ENCODE data around the gene CSNK1G1.
"Not testable (repeated sequence)": the region's sequence is repeated elsewhere in the genome, so short reads cannot be mapped to it uniquely, and the experiment has no call there.

CSNK1G1 gene

GRCh38 chr15:64355944-64356709 is at the start of gene CSNK1G1:
Gene CSNK1G1, minus strand, starts transcription at chr15:64356173. Its CDS starts 55,674 bp downstream, at chr15:64300499.
- DNase-seq (ENCODE audit: low read depth) = peak; percentile 98

GRCh38 chr15:64400583-64400982 is 44.6 kb upstream of the CSNK1G1 start:
- DNase-seq (ENCODE audit: low read depth) = no peak

GRCh38 chr15:64398575-64398974 is 42.6 kb upstream of the CSNK1G1 start:
- DNase-seq (ENCODE audit: low read depth) = no peak

DNA sequence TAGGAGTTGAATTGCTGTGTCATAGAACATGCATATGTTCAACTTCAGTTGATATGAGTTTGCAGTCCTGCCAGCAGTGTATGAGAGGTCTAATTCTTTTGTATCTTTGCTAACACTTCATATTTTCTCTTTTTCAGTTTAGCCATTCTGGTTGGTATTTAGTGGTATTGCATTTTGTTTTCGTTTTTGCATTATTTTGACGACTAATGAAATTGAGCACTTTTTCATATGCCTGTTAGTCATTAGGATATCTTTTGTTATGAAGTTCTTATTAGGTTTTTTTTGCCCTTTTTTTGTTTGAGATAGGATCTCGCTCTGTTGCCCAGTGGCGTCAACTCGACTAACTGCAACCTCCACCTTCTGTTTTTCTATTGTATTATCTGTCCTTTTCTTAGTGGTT is 40.8 kb upstream of the CSNK1G1 start:
- no peak for DNase-seq (ENCODE audit: low read depth)

DNA sequence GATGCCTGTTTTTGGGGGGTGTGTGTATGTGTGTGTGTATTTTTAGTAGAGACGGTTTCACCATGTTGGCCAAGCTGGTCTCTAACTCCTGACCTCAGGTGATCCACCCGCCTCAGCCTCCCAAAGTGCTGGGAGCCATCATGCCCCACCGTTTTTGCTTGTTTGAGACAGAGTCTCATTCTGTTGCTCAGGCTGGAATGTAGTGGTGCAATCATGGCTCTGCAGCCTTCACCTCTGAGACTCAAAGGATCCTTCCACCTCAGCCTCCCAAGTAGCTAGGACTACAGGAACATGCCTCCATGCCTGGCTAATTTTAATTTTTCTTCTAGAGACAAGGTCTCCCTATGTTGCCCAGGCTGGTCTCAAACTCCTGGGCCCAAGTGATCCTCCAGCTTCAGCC is 36.5 kb upstream of the CSNK1G1 start:
- DNase-seq (ENCODE audit: low read depth) = not testable (repeated sequence)

DNA sequence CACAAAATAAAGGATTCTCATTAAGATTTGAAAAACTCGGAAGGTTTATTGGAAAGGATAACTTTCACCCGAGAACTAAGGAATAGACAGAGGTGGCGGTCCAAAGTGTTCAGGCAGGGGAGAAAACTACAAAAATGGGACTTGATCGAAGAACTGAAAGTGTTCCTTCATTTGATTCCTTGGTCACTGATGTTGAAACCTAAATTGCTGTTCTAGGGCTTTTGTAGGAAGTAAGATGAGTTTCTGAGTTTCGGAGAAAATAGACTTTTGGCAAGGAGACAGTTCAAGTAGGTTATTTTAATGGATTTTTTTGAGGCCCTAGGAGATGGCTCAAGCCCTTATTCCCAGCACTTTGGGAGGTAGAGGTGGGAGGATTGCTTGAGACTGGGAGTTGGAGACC is 33.1 kb upstream of the CSNK1G1 start:
- no peak for DNase-seq (ENCODE audit: low read depth)

- DNase-seq (ENCODE audit: low read depth) = peak; percentile 98
Observed at GRCh38 chr15:64387562-64388168, 31.7 kb upstream of the CSNK1G1 start, which contains the start of gene TRIP4. Gene TRIP4, plus strand, starts transcription at chr15:64387836. Its CDS starts 28 bp downstream, at chr15:64387864.

DNA sequence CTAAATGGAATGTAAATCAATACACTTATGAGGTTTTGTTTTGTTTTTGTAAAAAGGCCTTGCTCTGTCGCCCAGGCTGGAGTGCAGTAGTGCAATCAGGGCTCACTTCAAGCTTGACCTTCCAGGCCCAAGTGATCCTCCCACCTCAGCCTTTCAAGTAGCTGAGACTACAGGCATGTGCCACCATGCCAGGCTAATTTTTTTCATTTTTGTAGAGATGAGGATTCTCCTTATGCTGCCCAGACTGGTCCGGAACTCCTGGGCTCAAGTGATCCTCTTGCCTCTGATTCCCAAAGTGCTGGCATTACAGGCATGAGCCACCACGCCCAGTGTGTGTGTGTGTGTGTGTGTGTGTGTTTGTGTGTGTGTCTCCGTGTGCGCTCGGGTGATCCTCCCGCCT is 30.3 kb upstream of the CSNK1G1 start:
- DNase-seq (ENCODE audit: low read depth) = no peak

DNA sequence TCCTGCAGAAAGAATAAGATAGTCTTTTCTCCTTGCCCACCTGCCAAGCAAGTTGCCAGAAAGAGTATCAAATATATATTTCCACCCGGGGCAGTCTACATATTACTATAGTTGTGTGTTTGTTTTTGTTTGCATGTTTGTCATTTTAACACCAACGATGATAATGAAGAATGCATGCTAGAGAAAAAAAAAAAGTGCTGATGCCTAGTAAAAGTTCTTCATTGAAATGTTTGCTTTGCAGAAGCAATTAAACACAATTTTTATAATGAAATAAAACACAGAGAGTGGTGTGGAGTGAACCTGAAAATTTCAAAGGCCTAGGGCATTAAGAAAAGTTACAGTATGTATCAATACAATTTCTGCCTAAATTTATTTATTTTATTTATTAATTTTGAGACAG is 27.8 kb upstream of the CSNK1G1 start:
- DNase-seq (ENCODE audit: low read depth) = no peak

- DNase-seq (ENCODE audit: low read depth) = peak; percentile 94
Observed at GRCh38 chr15:64381000-64381751, 25.2 kb upstream of the CSNK1G1 start, which contains the start of gene PCLAF. Gene PCLAF, minus strand, starts transcription at chr15:64381441. Its CDS starts 70 bp downstream, at chr15:64381371.

DNA sequence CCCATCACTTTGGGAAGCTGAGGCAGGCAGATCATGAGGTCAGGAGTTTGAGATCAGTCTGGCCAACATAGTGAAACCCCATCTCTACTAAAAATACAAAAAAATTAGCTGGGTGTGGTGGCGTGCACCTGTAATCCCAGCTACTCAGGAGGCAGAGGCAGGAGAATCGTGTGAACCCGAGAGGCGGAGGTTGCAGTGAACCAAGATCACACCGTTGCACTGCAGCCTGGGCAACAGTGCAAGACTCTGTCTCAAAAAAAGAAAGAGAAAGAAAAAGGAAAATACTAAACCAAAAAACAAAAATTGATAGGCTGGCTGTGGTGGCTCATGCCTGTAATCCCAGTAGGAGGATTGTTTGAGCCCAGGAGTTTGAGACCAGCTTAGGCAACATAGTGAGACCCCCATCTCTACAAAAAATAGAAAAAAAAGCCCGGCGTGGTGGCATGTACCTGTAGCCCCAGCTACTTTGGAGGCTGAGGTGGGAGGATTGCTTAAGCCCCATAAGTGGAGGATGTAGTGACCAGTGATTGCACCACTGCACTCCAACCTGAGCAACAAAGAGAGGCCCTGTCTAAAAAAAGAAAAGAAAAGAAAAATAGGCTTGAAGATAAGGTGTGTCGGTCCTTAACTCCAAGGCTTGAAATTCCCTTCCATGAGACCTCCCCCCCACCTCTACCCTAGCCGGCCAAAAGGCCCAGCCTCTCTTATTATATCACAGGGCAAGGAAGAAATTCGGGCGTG is 24.3 kb upstream of the CSNK1G1 start:
- not testable (repeated sequence) for DNase-seq (ENCODE audit: low read depth)

DNA sequence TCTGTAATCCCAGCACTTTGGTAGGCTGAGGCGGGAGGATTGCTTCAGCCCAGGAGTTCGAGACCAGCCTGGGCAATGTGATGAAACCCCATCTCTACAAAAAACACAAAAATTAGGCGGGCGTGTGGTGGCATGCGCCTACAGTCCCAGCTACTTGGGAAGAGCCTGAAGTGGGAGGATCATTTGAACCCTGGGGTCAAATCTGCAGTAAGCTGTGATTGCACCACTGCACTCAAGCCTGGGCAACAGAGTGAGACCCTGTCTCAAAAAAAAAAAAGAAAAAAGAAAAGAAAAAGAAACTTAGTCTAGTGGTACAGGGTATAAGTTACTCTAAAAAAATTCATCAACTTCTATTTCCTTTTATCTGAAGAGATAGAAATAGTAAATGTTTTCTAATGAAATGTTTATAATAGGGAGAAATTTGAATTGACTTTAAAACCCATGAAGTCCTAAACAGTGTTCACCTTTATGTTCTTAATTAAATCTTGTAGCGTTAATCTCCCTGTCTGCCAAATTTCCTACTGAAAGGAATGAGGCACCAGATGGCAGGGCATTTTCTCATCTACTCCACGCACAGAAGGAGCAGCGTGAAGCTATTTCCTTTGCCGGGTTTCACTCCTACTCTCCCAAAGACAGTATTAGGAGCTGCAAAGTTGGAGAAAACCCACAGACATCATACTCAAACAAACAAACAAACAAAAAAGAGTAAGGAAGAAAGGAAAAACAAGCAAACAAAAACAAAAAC is 23.4 kb upstream of the CSNK1G1 start:
- peak; percentile 36 for DNase-seq (ENCODE audit: low read depth)

DNA sequence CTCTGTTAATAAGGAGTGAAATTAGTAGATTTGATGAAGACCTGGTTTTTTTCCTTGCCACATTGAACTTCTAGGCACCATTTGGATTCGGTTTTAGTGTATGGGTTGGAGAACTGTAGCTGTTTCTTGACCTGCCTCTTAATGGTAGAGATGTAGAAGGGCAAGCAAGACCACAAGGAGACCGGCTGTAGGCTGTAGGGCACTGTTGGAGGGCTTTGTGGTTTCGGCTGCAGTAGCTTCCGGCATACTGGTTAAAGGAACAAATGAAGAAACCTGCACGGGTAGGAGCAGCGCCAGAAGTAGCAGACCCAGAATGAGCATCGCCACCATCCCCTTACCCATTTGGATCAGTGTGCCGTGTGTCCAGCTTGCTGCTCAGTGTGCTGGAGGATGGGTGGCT is 17.4 kb upstream of the CSNK1G1 start:
- DNase-seq (ENCODE audit: low read depth) = no peak

DNA sequence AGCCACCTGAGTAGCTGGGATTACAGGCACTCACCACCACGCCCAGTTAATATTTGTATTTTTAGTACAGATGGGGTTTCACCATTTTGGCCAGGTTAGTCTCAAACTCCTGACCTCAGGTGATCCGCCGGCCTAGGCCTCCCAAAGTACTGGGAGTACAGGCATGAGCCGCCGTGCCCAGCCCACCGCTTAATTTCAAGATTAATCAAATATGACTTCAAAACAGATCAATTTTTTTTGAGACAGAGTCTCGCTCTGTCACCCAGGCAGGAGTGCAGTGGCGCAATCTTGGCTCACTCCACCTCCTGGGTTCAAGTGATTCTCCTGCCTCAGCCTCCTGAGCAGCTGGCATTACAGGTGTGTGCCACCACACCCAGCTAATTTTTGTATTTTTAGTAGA is 15.4 kb upstream of the CSNK1G1 start:
- DNase-seq (ENCODE audit: low read depth) = not testable (repeated sequence)

DNA sequence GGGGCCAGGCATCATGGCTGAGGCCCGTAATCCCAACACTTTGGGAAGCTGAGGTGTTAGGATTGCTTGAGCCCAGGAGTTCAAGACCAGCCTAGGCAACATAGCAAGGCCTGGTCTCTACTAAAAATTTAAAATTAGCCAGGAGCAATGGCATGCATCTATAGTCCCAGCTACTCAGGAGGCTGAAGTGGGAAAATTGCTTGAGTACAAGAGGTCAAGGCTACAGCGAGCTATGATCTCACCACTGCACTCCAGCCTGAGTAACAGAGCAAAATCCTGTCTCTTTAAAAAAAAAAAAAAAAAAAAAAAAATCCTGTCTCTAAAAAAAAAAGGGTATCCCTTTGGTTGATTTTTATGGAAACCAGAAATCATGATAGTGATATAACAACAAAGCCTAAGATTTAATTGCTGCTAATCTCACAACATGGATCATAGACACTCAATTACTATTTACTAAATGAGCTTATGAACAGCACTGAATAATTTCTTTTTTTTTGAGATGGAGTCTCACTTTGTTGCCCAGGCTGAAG is 13.2 kb upstream of the CSNK1G1 start:
- DNase-seq (ENCODE audit: low read depth) = no peak

- DNase-seq (ENCODE audit: low read depth) = no peak
Observed at GRCh38 chr15:64361259-64361658, 5.3 kb upstream of the CSNK1G1 start.

GRCh38 chr15:64356710-64357040 is 702 bp upstream of the CSNK1G1 start:
- no peak for DNase-seq (ENCODE audit: low read depth)

DNA sequence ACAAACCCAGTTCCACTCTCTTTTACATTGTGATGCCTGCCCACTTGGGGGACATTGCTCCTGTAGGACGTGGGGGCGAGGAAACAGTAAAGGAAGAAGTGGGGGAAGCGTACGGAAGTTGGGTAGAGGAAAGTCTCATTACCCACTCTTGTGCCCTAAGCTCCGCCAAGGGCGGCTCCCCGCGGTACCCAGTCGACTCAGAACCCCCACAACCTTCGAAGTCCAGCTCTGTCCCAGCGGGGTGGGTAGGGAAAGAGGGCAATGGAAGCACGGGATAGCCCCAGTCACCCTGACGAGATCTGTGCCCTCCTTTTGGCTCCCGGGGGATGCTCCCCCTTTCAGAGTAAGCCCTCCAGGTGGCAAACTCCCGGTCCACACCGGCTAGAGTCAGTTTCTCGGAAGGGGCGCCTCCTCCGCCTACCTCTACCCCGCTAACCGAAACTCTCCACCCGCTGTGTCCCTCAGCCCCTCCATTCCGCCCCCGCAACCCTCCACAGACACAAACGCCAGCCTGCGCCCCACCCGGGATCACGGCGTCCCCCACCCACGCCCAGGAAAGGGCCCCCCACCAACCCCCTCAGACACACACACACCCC is 527 bp downstream of the CSNK1G1 start:
- DNase-seq (ENCODE audit: low read depth) = no peak

GRCh38 chr15:64354688-64355344 is 1.2 kb downstream of the CSNK1G1 start:
- no peak for DNase-seq (ENCODE audit: low read depth)

- no peak for DNase-seq (ENCODE audit: low read depth)
Observed at GRCh38 chr15:64351265-64351664, 4.7 kb downstream of the CSNK1G1 start.

Measured in fibroblast of gingiva (primary cell).